Vagina (tissue), 2 donors: ENCODE measurements around the gene TYW5. TPM values are rescaled to one million over a fixed set of nuclear protein-coding genes. Genes with fewer than 3 reads are reported as not detected.
A peak's percentile ranks its signal among the peaks of the same experiment; 100 is the strongest.
"Not testable (repeated sequence)": the region's sequence is repeated elsewhere in the genome, so short reads cannot be mapped to it uniquely, and the experiment has no call there.

Source experiments
- DNase-seq, 2 donors: peaks; one replicate each; pipeline ENCODE4 v3.0.0-alpha.2; 2017; ENCODE audit errors: extremely low spot score in 2 of 2
- H3K27ac ChIP-seq: fragments of 200-600 bp; sonication (generic); one replicate; pipeline ENCODE4 v1.5.1; 2019
- H3K27me3 ChIP-seq: fragments of 200-600 bp; sonication (generic); one replicate; pipeline ENCODE4 v1.5.1; 2019
- H3K36me3 ChIP-seq, 2 donors: fragments of 200-600 bp; sonication (generic); one replicate each; pipeline ENCODE4 v1.5.1; 2017 to 2019
- H3K4me1 ChIP-seq: fragments of 200-600 bp; sonication (generic); one replicate; pipeline ENCODE4 v1.5.1; 2019
- H3K4me3 ChIP-seq, 2 donors: fragments of 200-600 bp; sonication (generic); 1 replicate in 1 of 2; 2 replicates in 1 of 2; pipeline ENCODE4 v1.5.1; 2016 to 2019
- H3K9me3 ChIP-seq: fragments of 200-600 bp; sonication (generic); one replicate; pipeline ENCODE4 v1.5.1; 2019
- POLR2A ChIP-seq, 2 donors: fragments of 450-650 bp; IDR thresholded peaks; one replicate each; pipeline ENCODE4 v1.6.1; 2017; ENCODE audit warnings: antibody characterized with exemption in 2 of 2, mild to moderate bottlenecking in 2 of 2, moderate library complexity in 2 of 2
- POLR2AphosphoS5 ChIP-seq, 2 donors: sonication (generic); formaldehyde crosslinking; IDR thresholded peaks; one replicate each; pipeline ENCODE4 v1.9.0; 2017; ENCODE audit warnings: antibody characterized with exemption in 2 of 2, mild to moderate bottlenecking in 2 of 2, low read depth in 1 of 2; ENCODE audit not compliant: insufficient read depth in 1 of 2
- intact Hi-C: fragments of 100-400 bp; cut with DNase I; formaldehyde crosslinking; loops from one replicate; pipeline ENCODE4 v1.15.1; 2023
- total RNA-seq: library from RNA; depleted of rRNA; stranded (reverse); fragments of >200 nt; gene quantifications from one replicate; pipeline ENCODE4 v1.2.3, GENCODE V29; 2016
- TF ChIP-seq, protein P1 (sequence below), 3 experiments: fragments of 450-650 bp in 2 of 3; fragments of 200-600 bp in 1 of 3; sonication (generic) in 1 of 3; IDR thresholded peaks; one replicate each; pipeline ENCODE4 v1.5.1; 2017 to 2019; ENCODE audit warnings: antibody characterized with exemption in 3 of 3, mild to moderate bottlenecking in 2 of 3, moderate library complexity in 2 of 3

TYW5 gene
- total RNA-seq, 1 donor from 2014 or later, result 5.2 TPM

- no peak for TF ChIP-seq POLR2AphosphoS5 (IDR thresholded peaks at IDR 0.05; ENCODE audit: insufficient read depth in 1 of 2, low read depth in 1 of 2)
- Histone ChIP-seq H3K36me3 (peaks cover 0 to under 1% of the 10 kb centered on the region in 2 donors), H3K27me3 (no peaks in the 10 kb centered on the region), H3K4me1 (no peaks in the 10 kb centered on the region), H3K4me3 (no peak overlapping the region), H3K9me3 (no peaks in the 10 kb centered on the region), H3K27ac (no peak overlapping the region)
- DNase-seq, result no peak
- intact Hi-C loops, result no loop called here
Observed at GRCh38 chr2:199923924-199924323, 31.4 kb downstream of the TYW5 start.

DNA sequence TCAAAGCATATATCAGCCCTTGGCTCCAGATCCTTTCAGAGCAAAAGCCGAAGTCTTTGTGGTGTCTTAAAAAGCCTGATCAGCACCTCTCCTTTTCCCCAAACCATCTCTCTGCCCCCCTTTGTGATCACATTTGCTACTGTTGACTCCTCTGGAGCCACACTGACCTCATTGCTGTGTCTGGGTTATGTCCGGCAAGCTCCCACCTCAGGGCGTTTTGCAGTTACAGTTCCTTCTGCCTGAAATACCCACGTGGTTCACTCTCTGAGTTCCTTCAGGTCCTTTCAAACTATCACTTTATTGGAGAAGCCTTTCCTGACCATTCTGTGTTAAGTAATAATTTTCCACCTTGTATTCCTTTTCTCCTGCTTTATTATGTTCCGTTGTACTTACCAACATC lies 32.4 kb downstream of the TYW5 start:
- no peaks in the 10 kb centered on the region for H3K9me3 ChIP-seq
- H3K27ac ChIP-seq, result no peak overlapping the region
- TF ChIP-seq, protein P1, sequence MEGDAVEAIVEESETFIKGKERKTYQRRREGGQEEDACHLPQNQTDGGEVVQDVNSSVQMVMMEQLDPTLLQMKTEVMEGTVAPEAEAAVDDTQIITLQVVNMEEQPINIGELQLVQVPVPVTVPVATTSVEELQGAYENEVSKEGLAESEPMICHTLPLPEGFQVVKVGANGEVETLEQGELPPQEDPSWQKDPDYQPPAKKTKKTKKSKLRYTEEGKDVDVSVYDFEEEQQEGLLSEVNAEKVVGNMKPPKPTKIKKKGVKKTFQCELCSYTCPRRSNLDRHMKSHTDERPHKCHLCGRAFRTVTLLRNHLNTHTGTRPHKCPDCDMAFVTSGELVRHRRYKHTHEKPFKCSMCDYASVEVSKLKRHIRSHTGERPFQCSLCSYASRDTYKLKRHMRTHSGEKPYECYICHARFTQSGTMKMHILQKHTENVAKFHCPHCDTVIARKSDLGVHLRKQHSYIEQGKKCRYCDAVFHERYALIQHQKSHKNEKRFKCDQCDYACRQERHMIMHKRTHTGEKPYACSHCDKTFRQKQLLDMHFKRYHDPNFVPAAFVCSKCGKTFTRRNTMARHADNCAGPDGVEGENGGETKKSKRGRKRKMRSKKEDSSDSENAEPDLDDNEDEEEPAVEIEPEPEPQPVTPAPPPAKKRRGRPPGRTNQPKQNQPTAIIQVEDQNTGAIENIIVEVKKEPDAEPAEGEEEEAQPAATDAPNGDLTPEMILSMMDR (IDR thresholded peaks at IDR 0.05), result no peak
- TF ChIP-seq POLR2AphosphoS5 (IDR thresholded peaks at IDR 0.05; ENCODE audit: insufficient read depth in 1 of 2, low read depth in 1 of 2) (no peak), POLR2A (IDR thresholded peaks at IDR 0.05) (no peak)
- intact Hi-C loops, result no loop called here
- no peak for DNase-seq
- no peak overlapping the region for H3K4me3 ChIP-seq
- no peaks in the 10 kb centered on the region for H3K27me3 ChIP-seq
- peaks cover 0 to 10% of the 10 kb centered on the region in 2 donors for H3K36me3 ChIP-seq
- no peaks in the 10 kb centered on the region for H3K4me1 ChIP-seq

DNA sequence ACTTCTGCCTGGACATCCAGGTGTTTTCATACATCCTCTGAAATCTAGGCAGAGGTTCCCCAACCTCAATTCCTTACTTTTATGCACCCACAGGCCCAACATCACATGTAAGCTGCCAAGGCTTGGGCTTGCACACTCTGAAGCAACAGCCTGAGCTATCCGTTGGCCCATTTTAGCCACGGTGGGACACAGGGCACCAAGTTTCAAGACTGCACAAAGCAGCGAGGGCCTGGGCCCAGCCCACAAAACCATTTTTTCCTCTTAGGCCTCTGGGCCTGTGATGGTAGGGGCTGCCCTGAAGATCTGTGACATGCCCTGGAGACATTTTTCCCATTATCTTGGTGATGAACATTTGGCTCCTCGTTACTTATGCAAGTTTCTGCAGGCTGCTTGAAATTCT lies 38.3 kb downstream of the TYW5 start:
- DNase-seq, result no peak
- H3K4me3 ChIP-seq, result no peak overlapping the region
- no peak overlapping the region for H3K27ac ChIP-seq
- no peaks in the 10 kb centered on the region for H3K27me3 ChIP-seq
- intact Hi-C loops, result no loop called here
- peaks cover 0 to 22% of the 10 kb centered on the region in 2 donors for H3K36me3 ChIP-seq
- H3K9me3 ChIP-seq, result no peaks in the 10 kb centered on the region
- no peak for TF ChIP-seq POLR2AphosphoS5 (IDR thresholded peaks at IDR 0.05; ENCODE audit: insufficient read depth in 1 of 2, low read depth in 1 of 2)
- peaks cover 26% of the 10 kb centered on the region for H3K4me1 ChIP-seq

DNA sequence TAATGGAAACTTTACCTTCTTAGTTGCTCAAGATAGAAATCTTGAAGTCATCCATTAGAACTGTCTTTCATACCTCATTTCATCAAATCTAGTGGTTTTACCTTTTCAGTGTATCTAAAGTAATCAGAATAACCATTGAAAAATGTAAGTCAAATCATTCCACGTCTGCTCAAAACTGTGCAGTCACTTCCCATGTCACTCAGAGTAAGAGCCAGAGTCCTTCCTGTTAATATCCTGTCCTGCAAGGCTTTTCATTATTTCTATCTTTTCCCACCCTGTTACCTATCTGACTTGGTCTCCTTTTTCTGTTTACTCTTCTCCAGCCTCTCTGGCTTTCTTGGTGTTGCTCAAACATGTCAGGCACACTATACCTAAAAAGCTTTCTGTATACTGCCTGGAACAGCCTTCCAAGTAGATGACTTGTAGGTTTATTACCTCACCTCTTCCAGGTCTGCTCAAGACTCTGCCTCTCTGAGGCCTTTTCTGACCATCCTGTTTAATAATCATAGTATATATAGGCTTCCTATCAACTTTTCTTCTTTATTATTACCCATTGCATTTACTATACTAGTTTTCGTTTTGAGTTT lies 40.8 kb downstream of the TYW5 start:
- Histone ChIP-seq H3K27me3 (no peaks in the 10 kb centered on the region), H3K27ac (no peak overlapping the region), H3K4me3 (no peak overlapping the region), H3K36me3 (peaks cover 0 to 22% of the 10 kb centered on the region in 2 donors), H3K4me1 (peaks cover 34% of the 10 kb centered on the region), H3K9me3 (no peaks in the 10 kb centered on the region)
- TF ChIP-seq POLR2AphosphoS5 (IDR thresholded peaks at IDR 0.05; ENCODE audit: insufficient read depth in 1 of 2, low read depth in 1 of 2) (no peak), POLR2A (IDR thresholded peaks at IDR 0.05) (no peak)
- TF ChIP-seq, protein P1 (IDR thresholded peaks at IDR 0.05), result no peak
- no peak for DNase-seq
- intact Hi-C loops, result no loop called here

DNA sequence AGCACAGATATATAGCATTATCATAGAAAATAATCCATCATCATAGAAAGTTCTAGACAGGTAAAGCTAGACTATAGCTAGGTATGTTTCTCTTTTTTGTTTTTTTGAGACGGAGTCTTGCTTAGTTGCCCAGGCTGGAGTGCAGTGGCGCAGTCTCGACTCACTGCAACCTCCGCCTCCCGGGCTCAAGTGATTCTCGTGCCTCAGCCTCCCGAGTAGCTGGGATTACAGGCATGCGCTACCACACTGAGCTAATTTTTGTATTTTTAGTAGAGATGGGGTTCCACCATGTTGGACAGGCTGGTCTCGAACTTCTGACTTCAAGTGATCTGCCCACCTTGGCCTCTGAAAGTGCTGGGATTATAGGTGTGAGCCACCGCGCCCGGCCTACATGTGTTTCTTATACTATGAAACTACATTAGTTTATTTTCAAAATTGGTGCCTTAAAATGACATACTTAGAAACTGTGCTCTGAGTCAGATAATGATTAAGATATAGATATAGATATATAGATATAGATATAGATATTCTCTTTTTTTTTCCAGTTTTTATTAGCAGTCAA lies 42.7 kb downstream of the TYW5 start:
- DNase-seq, H3K27ac ChIP-seq, H3K27me3 ChIP-seq, intact Hi-C loops, H3K9me3 ChIP-seq: not testable (repeated sequence)
- peaks cover 34% of the 10 kb centered on the region for H3K4me1 ChIP-seq
- H3K4me3 ChIP-seq, result peak overlapping the region; percentile 87 to 90
- H3K36me3 ChIP-seq, result peaks cover 0 to 12% of the 10 kb centered on the region in 2 donors

- peak overlapping the region; percentile 96 for H3K27ac ChIP-seq
- no peak for DNase-seq
- H3K27me3 ChIP-seq, result no peaks in the 10 kb centered on the region
- H3K4me3 ChIP-seq, result peak overlapping the region; percentile 87 to 90
- peaks cover 0 to 9% of the 10 kb centered on the region in 2 donors for H3K36me3 ChIP-seq
- intact Hi-C loops, result no loop called here
- no peak for TF ChIP-seq POLR2A (IDR thresholded peaks at IDR 0.05)
- TF ChIP-seq, protein P1 (IDR thresholded peaks at IDR 0.05), result no peak
- TF ChIP-seq POLR2AphosphoS5 (IDR thresholded peaks at IDR 0.05; ENCODE audit: insufficient read depth in 1 of 2, low read depth in 1 of 2), result no peak
- H3K4me1 ChIP-seq, result peaks cover 34% of the 10 kb centered on the region
- H3K9me3 ChIP-seq, result no peaks in the 10 kb centered on the region
Observed at GRCh38 chr2:199911877-199912161, 43.5 kb downstream of the TYW5 start.
